ENCODE data around the gene PCBP3. TPM values are rescaled to one million over a fixed set of nuclear protein-coding genes. Genes with fewer than 3 reads are reported as not detected.

The PCBP3 gene
- total RNA-seq, 1 donor from 2014 or later: 2.5 TPM

DNA sequence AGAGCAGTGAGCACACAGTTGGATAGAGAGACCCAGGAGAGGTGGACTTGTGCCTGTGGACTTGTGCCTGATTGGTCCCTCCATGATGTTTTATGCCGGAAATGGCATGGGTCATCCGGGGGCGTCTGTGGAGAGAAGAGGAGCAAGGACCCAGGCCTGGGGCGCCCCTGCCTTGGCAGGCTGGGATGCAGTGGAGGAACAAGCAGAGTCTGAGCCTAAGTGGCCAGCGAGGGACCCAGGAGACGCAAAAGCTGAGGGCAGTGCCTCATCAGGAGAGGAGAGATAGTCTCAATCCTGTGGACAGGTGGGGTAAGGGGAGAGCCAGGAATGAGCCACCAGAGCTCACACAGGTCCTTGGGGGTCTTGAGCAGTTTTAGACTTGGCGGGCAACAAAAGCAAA is 146.9 kb downstream of the PCBP3 start:
- Mint-ChIP-seq H3K4me3 (ENCODE audit: unreplicated experiment) (no peak overlapping the region), H3K36me3 (ENCODE audit: low read depth, unreplicated experiment) (peaks cover 8% of the 10 kb centered on the region), H3K4me1 (ENCODE audit: unreplicated experiment) (no peaks in the 10 kb centered on the region), H3K27me3 (ENCODE audit: unreplicated experiment) (peaks cover 3% of the 10 kb centered on the region), H3K9me3 (ENCODE audit: unreplicated experiment) (no peaks in the 10 kb centered on the region), H3K27ac (ENCODE audit: unreplicated experiment) (no peak overlapping the region)
- TF ChIP-seq, protein P1, sequence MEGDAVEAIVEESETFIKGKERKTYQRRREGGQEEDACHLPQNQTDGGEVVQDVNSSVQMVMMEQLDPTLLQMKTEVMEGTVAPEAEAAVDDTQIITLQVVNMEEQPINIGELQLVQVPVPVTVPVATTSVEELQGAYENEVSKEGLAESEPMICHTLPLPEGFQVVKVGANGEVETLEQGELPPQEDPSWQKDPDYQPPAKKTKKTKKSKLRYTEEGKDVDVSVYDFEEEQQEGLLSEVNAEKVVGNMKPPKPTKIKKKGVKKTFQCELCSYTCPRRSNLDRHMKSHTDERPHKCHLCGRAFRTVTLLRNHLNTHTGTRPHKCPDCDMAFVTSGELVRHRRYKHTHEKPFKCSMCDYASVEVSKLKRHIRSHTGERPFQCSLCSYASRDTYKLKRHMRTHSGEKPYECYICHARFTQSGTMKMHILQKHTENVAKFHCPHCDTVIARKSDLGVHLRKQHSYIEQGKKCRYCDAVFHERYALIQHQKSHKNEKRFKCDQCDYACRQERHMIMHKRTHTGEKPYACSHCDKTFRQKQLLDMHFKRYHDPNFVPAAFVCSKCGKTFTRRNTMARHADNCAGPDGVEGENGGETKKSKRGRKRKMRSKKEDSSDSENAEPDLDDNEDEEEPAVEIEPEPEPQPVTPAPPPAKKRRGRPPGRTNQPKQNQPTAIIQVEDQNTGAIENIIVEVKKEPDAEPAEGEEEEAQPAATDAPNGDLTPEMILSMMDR (IDR thresholded peaks at IDR 0.05; ENCODE audit: unreplicated experiment): no peak
- DNase-seq (ENCODE audit: low spot score): no peak

DNA sequence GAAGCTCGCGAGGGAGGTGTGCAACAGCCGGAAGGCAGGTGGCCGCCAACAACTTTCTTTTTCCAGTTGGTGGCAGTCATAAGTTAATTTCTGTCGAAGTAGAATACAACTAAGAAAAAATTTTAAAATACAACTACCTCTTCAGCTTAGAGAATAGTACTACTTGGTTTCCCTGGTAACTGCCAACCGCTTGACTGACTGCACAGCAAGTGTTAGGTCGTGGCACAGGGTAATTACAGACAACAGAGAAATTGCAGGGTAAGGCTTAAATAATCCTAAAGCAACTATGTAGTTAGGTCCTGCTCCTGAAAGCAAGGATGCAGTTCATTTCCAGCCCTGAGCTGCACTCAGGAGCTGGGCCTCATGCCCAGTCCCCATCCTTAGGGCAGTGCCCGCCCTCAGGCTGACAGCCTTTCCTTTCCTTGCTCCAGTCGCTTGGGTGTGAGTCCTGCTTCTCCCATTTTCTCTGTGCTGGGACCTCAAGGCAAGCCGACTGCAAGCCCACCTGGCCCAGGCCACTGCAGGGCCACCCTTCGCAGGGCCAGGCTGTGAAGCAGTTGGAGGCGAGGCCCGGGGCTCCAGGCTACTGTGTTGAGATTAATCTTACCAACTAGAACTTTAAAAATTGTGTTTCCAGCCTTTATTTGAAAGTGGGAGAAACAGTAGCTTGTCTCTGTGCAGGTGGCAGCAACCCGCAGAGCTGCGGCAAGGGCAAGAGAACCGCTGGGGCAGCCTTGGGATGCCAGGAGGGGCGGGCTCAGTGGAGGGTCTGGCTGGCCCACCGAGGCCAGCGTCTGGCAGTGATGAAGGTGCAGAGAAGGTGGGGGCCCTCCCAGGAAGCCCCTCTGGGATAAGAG is 148.3 kb downstream of the PCBP3 start:
- Mint-ChIP-seq H3K27ac (ENCODE audit: unreplicated experiment) (no peak overlapping the region), H3K4me1 (ENCODE audit: unreplicated experiment) (no peaks in the 10 kb centered on the region), H3K36me3 (ENCODE audit: low read depth, unreplicated experiment) (peaks cover 8% of the 10 kb centered on the region), H3K9me3 (ENCODE audit: unreplicated experiment) (no peaks in the 10 kb centered on the region), H3K4me3 (ENCODE audit: unreplicated experiment) (no peak overlapping the region), H3K27me3 (ENCODE audit: unreplicated experiment) (peaks cover 1% of the 10 kb centered on the region)
- TF ChIP-seq, protein P1 (IDR thresholded peaks at IDR 0.05; ENCODE audit: unreplicated experiment): no peak
- DNase-seq (ENCODE audit: low spot score): no peak

DNA sequence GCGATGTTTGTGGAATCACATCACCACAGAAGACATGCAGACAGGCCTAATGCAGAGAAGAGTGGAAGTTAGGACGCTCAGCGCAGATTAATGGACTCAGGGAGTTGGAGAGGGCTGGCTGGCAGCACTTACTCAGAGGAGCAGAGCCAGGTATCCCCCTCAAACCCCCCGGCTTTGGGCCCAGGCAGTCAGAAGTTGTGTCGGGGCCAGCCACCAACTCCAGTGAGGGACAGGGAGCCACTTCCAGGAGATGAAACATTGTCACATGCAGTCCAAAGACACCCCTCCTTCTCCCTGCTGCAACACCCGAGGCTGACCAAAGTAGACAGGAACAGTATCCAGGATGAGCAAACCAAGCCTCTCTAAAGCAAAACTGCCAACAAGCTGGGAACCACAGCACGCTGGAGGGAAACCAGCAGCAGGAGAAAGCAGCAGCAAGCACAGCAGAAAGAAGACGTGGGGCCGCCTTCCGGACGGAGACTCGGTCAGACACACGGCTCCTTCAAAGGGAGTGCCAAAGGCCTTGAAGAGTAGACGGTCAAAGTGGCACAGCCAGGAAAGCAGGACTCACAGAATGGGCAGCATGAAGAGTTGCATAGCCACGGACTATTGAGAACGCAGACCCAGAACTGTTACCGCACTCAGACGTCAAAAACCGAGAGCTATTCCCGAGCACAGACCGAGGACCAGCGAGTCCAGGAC is 149.3 kb downstream of the PCBP3 start:
- no peaks in the 10 kb centered on the region for H3K9me3 Mint-ChIP-seq (ENCODE audit: unreplicated experiment)
- no peaks in the 10 kb centered on the region for H3K4me1 Mint-ChIP-seq (ENCODE audit: unreplicated experiment)
- peaks cover 1% of the 10 kb centered on the region for H3K27me3 Mint-ChIP-seq (ENCODE audit: unreplicated experiment)
- H3K36me3 Mint-ChIP-seq (ENCODE audit: low read depth, unreplicated experiment): peaks cover 8% of the 10 kb centered on the region
- no peak overlapping the region for H3K4me3 Mint-ChIP-seq (ENCODE audit: unreplicated experiment)
- H3K27ac Mint-ChIP-seq (ENCODE audit: unreplicated experiment): no peak overlapping the region
- TF ChIP-seq, protein P1 (IDR thresholded peaks at IDR 0.05; ENCODE audit: unreplicated experiment): no peak
- DNase-seq (ENCODE audit: low spot score): no peak

DNA sequence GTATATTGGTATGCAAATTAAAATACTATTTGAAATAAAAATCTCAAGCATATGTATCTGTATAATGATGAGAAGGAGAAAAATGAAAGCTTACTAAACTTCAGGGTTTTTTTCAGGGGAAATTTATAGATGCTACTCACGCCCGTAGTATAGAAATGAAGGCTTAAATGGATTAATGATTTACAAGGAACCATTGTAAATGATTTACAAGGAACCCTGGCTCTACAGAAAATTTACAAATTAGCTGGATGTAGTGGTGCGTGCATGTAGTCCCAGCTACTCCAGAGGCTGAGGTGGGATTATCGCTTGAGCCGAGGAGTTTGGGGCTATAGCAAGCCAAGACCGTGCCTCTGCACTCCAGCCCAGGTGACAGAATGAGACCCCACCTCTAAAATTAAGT is 150.5 kb downstream of the PCBP3 start:
- Mint-ChIP-seq H3K36me3 (ENCODE audit: low read depth, unreplicated experiment) (peaks cover 5% of the 10 kb centered on the region), H3K9me3 (ENCODE audit: unreplicated experiment) (no peaks in the 10 kb centered on the region), H3K27me3 (ENCODE audit: unreplicated experiment) (no peaks in the 10 kb centered on the region), H3K27ac (ENCODE audit: unreplicated experiment) (no peak overlapping the region), H3K4me1 (ENCODE audit: unreplicated experiment) (no peaks in the 10 kb centered on the region), H3K4me3 (ENCODE audit: unreplicated experiment) (no peak overlapping the region)
- DNase-seq (ENCODE audit: low spot score): no peak
- TF ChIP-seq, protein P1 (IDR thresholded peaks at IDR 0.05; ENCODE audit: unreplicated experiment): no peak

DNA sequence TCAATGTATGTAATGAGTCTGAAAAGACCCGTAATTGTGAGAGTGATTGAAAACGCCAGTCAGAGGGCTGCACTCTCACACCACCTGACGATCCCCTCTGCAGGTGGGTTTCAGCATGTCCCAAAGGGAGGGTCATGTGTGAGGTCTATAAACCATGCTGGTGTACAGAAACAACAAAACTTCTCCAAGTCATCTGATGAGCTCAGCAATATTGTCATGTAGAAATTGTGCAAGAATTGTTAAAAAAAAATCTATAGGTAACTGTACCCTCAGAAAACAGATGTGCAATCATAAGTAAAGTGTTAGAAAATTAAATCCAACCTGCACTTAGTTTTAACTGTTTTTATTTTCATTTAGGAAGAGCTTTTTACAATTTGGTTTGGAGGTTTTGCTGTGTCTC is 152.5 kb downstream of the PCBP3 start:
- H3K27ac Mint-ChIP-seq (ENCODE audit: unreplicated experiment): no peak overlapping the region
- TF ChIP-seq, protein P1 (IDR thresholded peaks at IDR 0.05; ENCODE audit: unreplicated experiment): no peak
- no peak overlapping the region for H3K4me3 Mint-ChIP-seq (ENCODE audit: unreplicated experiment)
- no peaks in the 10 kb centered on the region for H3K27me3 Mint-ChIP-seq (ENCODE audit: unreplicated experiment)
- H3K36me3 Mint-ChIP-seq (ENCODE audit: low read depth, unreplicated experiment): no peaks in the 10 kb centered on the region
- DNase-seq (ENCODE audit: low spot score): no peak
- no peaks in the 10 kb centered on the region for H3K9me3 Mint-ChIP-seq (ENCODE audit: unreplicated experiment)
- H3K4me1 Mint-ChIP-seq (ENCODE audit: unreplicated experiment): no peaks in the 10 kb centered on the region
